GM19025 (cell line): Measurements from ENCODE around the gene PROK2.

ENCODE experiments used
- ATAC-seq: cut with Tn5 transposase; IDR thresholded peaks from one replicate; pipeline ENCODE4 v1.9.1; 2021; ENCODE audit warnings: mild to moderate bottlenecking, low read depth, moderate library complexity; ENCODE audit not compliant: unreplicated experiment

Gene PROK2, protein sequence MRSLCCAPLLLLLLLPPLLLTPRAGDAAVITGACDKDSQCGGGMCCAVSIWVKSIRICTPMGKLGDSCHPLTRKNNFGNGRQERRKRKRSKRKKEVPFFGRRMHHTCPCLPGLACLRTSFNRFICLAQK

DNA sequence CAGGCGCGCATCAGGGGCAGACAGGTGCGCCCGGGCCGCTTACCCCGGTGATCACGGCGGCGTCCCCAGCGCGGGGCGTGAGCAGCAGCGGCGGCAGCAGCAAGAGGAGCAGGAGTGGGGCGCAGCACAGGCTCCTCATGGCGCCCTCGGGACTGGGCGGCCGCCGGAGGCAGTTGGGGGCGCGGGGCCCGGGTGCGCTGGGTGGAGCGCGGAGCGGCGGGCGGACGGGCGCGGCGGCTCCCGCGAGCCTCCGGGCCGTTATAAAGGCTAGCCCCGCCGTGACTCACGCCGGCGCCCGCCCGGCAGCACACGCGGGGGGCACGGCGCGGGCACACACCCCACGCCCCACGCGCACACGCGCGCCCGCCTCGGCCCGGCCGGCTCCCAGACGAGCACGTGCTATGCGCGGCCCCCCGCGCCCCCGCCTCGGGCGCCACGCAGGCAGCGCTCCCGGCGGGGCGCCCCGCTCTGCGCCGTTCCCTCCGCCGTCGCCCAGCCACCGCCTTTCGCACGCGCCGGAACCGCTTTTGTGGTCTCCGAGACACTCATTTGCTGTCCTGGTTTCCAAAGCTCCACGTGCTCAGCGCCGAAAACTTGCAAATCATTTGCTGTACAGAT, at the start of gene PROK2:
PROK2 (minus strand) TSS at position 235 of the 618 bp plus-strand sequence; CDS start at position 139, 96 bp downstream.
- ATAC-seq, result no peak

DNA sequence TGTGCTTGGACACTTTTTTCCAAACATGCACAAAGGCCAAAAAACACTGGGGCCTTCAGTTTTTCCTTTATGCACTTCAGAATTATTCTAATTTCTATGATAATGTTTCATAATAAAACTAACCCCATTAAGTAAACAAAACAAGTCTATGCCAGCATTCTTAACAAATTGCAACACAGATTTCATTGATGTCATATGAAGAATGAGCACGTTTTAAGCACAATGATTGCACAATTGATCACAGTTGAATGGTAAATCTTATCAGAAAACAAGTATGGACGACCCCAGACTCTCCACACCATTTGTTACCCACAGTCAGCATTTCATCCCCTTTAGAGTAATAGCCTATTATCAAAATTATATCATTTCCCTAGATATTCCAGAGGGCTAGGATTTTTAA, 46.7 kb upstream of the PROK2 start:
- no peak for ATAC-seq

DNA sequence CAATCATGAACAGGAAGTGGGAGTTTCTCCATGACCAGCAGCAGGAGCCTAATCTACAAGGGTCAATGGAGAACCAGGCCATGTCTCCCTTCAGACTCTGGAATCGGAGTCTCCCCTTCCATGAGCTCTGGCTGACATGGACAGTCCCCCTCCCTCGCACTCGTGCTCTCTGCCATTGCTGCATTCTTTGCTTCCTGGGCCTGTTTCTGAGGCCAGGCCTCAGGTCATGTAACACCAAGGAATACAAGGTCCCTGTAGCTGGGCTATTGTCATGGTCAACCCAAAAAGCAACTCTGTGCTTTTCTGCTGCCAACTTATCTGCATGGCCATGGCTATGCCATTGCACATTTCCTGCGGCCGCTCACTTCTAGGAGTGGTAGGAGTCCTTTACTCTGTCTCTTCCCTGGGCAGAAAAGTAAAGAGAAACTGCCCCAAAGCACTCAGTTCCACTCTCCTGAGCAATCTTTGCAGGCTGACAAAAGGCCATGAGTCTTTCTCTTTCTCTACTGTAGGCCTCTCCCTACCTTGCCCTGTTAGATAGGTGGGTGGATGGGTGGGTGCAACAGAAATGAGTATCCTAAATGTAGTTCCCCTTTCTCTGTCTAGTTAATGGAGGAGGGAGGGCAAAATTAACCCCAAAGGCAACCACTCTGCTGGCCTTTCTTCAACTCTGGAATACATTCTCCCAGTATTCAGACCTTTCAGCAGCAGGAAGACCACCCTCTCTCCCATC, 40.8 kb upstream of the PROK2 start:
- ATAC-seq, result no peak

DNA sequence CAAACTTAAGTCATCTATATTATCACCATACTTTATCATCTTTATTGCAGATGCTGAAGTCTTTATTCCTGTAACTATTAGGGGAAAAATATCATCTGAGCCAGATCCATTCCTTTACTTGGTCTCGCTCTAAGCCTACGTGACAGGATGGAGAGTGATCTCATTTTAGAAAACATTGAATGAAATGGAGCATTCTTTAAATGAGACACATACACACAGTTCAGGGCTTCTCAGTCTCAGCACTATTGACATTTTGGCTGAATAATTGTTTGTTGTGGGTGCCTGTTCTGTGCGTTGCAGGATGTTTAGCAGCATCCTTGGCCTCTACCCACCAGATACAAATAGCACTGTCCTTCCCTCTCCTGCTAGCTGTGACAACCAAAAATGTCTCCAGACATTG, 36.2 kb upstream of the PROK2 start:
- no peak for ATAC-seq

DNA sequence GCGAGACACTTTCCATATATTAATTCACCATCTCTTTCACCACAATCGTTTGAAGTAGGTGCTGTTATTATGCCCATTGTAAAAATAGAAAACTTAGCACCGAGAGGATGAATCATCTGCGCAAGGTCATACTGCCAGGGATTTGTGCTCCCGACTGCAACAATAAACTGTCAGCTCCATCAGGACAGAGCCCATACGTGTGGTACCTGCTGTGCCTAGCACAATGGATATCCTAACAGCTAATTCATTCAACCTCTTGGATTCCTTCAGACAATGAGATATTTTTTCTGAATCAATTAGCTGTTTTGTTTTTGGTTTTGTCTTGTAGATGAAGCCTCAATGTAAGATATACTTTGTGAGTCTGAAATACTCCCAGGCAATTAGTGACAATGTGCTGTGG, 32.3 kb upstream of the PROK2 start:
- no peak for ATAC-seq

DNA sequence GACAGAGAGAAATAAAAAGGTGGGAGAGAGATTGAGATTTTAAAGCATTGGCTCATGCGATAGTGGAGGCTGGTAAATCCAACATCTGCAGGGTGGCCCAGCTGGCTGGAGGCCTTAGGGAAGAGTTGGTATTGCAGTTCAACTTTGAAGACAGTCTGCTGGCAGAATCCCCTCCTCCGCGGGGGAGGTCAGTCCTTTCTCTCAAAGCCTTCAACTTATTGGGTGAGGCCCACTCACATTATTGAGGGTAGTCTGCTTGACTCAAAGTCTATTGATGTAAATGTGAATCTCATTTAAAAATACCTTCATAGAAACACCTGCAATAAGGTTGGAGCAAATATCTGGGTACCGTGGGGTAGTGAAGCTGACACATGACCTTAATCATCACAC, 31.8 kb upstream of the PROK2 start:
- no peak for ATAC-seq

DNA sequence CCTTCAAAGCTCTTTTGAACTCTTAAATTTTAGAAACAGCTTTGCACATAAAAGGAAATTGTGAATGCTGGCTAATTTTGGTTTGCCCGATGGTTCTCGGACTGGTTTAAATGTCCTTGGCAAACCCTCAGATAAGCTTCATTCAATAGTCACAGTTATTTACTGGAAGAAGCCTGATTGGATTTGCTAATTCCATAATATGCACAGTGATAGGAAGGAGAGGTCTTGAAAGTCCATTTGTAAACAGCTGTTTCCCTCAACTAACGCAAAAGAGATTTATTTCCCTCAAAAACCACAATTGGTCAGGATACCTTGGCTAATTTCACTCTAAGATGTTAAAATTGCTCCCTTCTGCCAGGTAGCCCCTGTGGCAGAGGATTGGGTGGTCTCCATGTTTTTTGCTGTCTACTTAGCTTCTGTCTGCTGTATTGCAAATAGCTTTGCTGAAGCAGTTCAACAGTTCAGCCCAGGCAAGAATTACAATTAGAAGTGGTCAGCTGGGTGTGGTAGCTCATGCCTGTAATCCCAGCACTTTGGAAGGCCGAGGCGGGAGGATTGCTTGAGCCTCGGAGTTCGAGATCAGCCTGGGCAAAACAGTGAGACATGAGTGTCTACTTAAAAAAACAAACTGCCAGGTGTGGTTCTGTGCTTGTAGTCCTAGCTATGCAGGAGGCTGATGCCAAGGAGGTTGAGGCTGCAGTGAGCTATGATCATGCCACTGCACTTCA, 30.6 kb upstream of the PROK2 start:
- no peak for ATAC-seq

DNA sequence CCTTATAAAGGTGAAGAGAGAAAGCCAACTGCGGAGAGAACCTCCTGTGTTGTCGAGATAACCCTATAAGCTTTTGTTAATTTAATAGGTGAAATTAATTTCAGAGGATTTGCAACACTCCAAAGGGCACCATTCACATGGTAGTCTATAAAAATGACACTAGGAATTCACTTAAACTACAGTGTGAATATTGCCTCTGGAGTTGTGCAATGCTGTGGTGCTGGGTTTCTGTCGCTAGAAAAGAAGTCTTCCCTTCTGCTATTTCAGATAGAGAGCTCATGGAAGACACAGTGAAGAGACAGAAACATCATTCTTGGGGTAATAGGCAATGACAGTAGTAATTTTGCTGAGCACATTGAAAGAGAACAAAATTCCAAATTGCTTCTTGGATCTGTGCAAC, 28.8 kb upstream of the PROK2 start:
- no peak for ATAC-seq

DNA sequence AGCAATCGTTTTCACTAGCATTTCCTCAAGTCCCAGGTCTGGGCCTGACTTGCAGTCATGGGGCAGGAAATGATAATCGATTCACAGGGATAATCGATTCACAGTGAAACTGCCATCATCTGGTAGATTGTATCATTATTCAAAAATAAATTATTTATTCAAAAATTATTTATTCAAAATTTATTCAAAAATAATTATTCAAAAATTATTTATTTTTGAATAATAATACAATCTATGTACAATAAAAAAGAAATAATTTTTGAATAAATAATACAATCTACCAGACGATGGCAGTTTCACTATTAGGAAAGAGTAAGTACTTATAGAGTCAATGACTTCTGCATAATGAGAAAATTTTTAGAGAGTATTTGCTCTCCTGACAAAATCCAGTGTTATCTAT, 28.1 kb upstream of the PROK2 start:
- ATAC-seq, result no peak

DNA sequence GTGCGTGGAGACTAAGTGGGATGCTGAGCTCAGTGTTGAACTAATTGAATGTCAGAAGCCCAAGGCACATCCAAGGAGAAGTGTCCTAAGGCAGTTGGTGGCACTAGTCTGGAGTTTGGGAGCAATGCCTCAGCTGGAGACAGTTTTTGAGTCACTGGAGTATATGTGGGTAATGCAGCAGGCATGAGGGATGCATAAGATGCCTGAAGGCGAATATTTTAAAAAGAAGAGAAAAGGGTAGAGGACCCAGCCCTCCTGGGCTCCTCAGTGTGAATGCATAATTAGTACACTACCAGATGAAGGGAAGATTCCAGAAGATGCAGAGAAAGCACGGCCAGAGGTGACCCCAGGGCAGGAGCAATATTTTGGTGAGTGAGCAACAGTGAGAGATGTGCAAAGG, 25.1 kb upstream of the PROK2 start:
- ATAC-seq, result no peak

DNA sequence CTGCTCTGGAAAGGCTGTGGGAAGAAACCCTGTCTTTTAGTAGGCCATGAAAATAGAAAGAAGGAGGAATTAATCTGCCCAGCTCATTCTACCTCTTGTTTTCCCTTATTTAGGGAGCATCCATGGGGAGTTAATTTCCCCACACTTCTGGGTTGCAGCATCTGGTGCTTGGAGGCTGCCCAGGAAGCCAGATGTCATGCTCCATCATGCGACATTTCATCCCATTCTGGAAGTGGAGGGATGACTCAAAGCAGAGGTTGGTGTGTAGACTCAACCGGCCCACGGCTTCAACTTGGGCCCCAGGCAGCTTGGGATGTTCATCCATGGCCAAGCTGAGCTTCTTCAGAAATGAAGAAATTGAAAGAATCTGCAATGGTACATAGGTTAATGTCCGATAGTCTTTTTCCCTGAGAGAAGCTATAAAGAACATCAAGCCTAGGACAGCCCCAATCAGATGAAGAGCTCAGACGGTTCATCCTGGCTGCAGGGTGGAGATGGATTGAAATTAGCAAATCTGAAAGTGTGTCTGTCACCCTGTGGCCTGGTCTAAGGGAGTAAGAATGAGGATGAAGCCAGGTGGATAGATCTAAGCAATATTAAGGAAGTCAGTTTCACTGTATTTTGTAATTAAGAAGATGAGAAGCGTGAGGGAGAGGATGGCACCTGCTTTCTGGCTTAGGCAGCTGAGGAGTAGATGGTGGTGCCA, 24.5 kb upstream of the PROK2 start:
- ATAC-seq, result no peak

DNA sequence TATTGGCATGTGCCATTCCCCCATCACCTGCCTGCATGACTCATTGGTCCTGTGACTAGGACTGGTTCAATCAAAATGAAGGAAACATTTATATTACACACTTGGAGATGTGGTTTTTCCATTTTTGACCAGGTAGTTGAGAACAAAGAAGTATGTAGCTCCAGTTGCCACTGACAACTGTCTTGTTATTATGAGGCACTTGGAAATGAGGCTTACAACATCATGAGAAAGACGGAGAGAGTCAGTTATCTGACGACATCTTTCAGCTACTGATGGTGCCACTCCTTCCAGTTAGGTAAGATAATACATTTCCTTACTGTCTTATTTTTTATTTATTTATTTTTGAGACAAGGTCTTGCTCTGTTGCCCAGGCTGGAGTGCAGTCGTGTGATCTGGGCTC, 21.8 kb upstream of the PROK2 start:
- ATAC-seq, result no peak

DNA sequence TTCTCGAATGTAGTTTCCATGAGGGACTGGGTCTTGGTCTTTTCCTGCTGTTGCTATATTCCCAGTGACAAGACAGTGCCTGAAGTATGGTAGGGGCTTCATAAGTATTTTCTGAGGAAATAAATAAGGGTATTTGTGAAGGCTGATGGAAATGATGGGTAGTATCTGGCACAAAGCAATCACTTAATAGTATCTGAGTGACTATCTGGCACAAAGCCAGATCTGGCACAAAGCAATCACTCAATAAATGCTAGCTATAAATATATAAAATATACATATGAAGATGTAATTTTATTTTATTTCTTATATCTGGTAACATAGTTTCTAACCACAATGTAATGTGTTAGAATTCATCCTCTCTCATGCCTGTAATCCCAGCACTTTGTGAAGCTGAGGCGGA, 20.7 kb upstream of the PROK2 start:
- ATAC-seq, result no peak

DNA sequence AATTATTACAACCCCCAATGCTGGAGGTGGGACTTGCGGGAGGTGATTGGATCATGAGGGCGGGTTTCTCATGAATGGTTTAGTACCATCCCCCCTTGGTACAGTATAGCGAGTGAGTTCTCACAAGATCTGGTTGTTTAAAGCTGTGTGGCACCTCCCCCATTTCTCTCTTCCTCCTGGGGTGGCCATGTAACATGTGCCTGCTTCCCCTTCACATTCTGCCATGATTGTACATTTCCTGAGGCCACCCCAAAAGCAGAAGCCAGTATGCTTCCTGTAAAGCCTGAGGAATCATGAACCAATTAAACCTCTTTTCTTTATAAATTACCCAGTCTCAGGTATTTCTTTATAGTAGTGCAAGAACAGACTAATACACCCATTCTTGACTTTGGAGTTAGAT, 20.3 kb upstream of the PROK2 start:
- ATAC-seq, result no peak

DNA sequence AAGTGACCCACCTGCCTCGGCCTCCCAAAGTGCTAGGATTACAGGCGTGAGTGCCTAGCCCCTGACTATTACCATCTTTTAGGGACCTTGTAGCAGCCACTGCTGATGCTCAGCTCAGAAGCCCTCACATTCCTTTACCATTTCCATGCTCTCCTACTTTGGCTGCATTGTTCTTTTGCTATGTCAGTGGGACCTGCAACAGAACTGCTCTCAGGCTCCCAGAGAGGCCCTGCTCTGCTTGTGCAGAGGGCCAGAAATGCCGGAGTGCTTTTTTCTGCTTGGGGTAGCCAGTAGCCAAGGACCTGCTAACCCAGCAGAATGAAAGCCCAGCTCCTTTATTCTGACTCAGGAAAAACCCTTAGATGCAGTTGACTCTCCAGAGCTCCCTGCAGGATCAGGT, 18.3 kb upstream of the PROK2 start:
- ATAC-seq, result no peak

DNA sequence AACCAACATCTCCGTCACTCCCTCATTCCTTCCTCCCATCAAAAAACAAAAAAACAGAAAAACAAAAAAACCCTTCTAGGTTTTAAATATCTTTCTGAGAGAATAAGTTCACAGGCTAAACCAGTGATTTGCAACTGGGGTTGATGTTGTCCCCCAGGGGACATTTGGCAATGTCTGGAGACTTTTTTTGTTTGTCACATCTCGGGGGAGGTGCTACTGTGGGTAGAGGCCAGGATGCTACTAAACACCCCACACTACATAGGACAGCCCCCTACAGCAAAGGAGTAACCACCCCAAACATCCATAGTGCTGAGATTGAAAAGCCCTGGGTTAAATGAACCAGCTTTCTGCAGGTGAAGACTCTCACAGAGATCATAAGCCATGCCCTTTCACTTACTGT, 17.0 kb upstream of the PROK2 start:
- no peak for ATAC-seq

DNA sequence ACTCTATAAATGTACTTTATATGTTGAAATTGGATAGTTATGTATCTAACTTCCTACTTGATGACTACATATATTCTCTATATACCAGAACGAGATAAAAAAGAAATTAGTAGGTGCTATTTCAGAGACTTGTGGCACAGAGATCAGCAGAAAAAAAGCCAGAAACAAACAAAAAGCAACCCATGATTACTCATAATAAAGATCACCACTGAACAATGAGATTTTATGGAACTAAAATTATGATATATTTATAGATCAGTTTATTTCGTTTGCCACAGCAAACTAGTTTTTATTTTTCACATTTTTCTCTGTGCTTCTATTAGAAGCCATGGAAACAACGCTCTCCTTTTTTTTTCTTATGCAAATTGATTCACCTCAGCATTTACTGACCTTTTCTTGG, 15.1 kb upstream of the PROK2 start:
- no peak for ATAC-seq

DNA sequence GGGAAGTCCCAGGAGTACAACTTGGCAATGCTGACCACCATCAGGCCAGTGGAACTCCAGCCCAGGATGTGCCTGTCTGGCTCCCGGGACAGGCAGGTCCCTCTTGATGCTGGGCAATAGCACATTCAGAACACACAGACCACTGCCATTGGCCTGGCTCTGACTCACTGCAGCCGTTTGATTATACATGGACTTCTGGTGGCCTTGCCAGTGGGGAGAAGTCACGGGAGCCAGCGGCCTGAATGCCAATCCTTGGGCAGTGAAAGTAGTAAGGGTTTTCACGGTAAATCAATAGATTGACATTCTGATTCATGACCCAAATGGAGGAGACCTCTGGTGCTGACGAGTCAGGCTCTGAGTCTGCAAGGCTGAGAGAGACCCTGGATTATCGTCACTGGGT, 12.5 kb upstream of the PROK2 start:
- no peak for ATAC-seq

DNA sequence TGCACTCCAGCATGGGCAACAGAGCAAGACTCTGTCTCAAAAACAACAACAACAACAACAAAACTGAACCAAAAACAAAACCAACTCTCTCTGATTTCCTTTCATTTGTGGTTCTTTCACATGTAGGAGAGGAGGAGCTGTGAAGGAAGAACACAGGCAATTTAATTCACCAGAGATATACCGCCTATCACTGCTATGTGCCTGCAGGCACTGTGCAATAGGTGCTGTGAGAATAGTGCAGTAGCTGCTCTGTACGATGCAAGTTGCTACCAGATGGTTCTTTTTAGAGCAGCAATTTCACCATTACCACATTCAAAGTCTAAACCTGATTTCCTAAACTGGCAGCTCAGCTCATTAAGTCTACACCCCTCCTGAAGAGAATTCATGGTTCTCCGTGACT, 11.3 kb upstream of the PROK2 start:
- ATAC-seq, result no peak

DNA sequence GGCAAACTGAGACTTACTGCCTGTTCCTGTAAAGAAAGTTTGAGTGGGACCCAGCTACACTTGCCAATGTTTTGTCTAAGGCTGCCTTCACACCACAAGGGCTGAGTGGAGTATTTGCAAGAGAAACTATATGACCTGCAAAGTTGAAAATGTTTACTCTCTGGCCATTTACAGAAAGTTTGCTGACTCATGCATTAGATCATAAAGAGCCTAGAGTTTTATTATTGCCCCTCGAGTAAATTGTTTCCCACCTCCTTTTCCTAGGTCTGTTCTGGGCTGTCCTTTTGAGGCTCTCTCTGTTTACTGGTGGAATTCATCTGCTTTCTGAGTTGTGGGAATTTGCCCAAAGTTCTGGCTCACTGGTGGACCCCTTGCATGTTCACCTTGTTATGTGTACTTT, 6.7 kb upstream of the PROK2 start:
- no peak for ATAC-seq

DNA sequence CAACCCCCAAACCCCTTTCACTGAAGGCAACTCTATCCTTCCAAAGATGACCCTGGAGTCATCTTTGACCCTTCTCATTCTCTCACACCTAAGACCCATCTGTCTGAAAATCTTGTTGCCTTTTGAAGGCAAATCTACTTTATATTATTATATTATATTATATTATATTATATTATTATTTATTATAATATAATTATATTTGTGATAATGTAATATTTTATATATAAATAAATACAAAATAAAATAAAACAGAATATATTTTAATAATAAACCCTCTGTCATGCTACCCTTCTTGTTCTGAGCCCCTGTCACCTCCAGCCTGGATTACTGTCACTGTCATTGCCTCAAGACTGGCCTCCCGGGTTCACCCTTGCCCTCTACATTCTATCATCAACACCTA, 5.0 kb upstream of the PROK2 start:
- ATAC-seq, result no peak
